ENCODE results near the gene SEMA3E. TPM values are rescaled to one million over a fixed set of nuclear protein-coding genes. Genes with fewer than 3 reads are reported as not detected.
A peak's percentile ranks its signal among the peaks of the same experiment; 100 is the strongest.
"Not testable (repeated sequence)": the region's sequence is repeated elsewhere in the genome, so short reads cannot be mapped to it uniquely, and the experiment has no call there.

The SEMA3E gene
- 3.1 TPM for total RNA-seq (ENCODE audit: insufficient read depth, low replicate concordance)

- DNase-seq (ENCODE audit: low spot score) = peak; percentile 33
Measured at GRCh38 chr7:83648464-83649241, at the start of gene SEMA3E. Gene SEMA3E (minus strand): TSS chr7:83649139.

- DNase-seq (ENCODE audit: low spot score) = no peak
Measured at GRCh38 chr7:83697804-83698530, 49.0 kb upstream of the SEMA3E start.

DNA sequence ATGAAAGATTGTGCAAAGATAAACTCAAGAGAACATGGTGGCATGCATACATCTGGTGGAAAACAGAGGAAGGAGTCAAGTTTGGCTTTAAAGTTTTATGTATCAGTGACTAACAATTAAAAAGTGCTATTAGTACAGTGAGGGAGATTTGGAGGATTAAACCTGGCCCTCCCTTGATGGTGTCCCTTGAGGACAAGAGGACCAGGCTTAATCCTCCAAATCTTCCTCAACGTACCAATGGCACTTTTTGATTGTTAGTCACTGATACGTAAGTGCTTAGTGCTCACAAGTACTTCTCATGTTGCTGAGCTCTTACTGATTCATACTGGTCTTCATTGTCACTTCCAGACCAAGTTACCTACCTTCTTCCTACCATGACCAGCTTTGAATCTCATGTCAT, 47.2 kb upstream of the SEMA3E start:
- no peak for DNase-seq (ENCODE audit: low spot score)

DNA sequence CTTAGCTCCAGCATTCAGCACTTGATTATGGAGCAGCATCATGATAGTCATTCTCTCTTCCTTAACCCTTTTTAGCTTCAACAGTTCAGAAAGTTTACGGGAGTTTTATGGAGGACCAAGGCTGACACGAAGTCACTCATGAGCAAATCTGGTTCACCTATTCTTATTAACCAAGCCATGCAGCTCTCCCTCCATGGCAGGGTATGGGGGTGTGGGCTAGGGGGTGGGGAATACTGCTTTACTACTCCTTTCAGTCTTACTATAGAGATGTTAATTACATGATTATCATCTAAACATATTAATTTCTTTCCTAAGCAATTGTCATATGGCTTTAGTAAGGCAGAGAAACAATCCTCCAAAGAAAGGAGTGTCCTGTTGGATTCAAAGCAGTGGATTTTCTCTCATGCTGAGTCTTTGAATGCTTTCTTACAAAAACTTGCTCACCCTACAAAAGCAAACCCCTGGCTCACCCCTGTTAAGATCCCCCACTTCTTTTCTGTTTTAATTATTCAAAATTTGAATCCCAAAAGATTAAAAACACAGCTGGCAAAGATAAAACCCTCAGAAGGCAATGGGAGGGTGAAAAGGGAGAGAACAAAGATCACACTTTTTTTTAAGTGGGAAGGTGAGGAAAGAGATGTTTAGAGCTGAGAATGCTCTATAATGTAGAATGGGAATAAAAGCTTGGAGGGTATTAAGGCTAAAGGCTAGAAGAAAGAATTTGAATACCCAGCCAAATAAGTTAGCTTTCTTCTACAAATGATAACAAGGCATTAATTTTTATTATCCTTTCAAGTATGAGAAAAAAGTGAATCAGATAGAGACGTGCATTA, 46.4 kb upstream of the SEMA3E start:
- DNase-seq (ENCODE audit: low spot score) = no peak

DNA sequence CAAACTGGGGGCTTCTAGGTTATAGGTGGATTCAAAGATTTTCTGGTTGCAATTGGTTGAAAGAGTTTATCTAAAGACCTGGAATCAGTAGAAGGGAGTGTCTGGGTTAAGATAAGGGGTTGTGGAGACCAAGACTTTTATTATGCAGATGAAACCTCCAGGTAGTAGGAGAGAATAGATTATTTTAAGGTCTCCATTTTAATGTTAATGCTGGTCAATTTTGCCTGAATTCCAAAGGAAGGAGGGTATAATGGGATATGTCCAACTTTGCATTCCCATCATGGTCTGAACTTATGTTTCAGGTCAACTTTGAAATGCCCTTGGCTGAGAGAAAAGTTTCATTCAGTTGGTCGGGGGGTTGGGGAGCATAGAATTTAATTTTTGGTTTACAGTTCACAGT, 44.3 kb upstream of the SEMA3E start:
- DNase-seq (ENCODE audit: low spot score) = no peak

DNA sequence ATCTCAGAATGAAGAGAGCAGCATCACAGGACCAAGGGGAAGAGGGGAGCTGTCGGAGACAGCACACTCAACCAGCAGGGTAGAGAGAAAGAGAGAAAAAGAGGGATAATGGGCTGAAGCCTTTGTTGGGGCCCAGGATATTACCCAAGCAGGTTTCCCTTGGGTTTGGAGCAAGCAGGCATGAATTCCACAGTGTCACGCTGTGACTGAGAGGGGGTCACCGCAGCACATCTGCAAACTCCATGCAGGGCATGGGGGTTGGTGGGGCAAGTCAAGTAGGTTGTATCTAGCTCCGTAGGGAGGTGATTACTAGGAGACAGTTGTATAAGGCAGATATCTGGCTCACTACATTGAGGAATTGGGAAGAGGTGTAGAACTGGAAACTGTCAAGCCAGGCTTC, 42.2 kb upstream of the SEMA3E start:
- DNase-seq (ENCODE audit: low spot score) = no peak

- no peak for DNase-seq (ENCODE audit: low spot score)
Measured at GRCh38 chr7:83689855-83690254, 40.9 kb upstream of the SEMA3E start.

GRCh38 chr7:83686416-83686815, 37.5 kb upstream of the SEMA3E start:
- DNase-seq (ENCODE audit: low spot score) = no peak

DNA sequence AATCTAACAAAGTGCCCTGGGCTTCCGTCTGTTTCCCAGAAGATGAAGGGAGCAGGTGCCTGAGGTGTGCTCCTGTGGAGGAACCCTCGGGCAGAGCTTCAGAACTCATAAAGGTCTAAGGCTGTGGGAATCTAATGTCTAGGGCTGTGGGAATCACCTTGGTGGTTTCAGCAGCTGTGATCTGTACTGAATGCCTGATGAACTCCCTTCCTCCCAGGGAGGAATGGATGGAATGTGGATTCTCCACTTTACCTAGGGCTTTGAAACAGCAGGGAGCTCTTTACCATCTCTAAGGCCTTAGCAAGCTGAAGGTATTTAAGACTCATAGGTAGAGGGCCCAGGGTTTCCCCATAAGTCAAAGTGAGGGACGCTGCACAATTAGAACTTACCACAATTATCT, 36.0 kb upstream of the SEMA3E start:
- DNase-seq (ENCODE audit: low spot score) = peak; percentile 58

DNA sequence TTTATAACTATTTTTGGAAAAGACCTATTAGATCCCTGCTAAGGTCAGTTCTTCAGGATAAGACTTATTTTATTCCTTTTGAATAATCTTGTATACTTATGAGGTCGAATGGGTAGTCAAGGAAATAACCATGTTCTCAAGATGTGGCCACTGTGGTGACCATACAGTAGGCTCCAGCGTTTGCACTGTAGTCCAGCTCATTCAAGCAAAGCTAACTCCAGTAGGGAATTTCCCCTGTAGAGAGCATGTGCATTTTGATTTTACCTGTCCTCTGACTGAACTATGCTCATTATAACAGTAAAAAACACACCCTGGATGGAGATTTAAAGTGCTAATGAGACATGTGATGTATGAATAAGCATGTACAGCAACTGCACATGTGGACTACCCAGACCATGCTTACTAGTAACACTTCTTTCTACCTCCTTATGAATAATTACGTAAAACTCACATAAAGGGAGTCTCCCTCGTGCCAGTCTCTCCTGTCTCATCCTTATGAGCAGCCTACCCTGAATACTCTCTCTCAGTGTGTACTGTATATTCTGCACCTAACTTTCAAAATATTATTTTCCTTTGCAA, 32.4 kb upstream of the SEMA3E start:
- DNase-seq (ENCODE audit: low spot score) = no peak

GRCh38 chr7:83677180-83677866, 28.4 kb upstream of the SEMA3E start:
- DNase-seq (ENCODE audit: low spot score) = peak; percentile 72

DNA sequence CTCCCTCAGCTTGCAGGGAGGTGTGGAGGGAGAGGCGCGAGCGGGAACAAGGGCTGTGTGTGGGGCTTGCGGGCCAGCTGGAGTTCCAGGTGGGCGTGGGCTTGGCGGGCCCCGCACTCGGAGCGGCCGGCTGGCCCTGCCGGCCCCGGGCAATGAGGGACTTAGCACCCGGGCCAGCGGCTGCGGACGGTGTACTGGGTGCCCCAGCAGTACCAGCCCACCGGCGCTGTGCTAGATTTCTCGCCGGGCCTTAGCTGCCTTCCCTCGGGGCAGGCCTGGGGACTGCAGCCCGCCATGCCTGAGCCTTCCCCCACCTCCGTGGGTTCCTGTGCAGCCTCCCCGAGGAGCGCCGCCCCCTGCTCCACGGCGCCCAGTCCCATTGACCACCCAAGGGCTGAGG, 24.4 kb upstream of the SEMA3E start:
- DNase-seq (ENCODE audit: low spot score) = not testable (repeated sequence)

DNA sequence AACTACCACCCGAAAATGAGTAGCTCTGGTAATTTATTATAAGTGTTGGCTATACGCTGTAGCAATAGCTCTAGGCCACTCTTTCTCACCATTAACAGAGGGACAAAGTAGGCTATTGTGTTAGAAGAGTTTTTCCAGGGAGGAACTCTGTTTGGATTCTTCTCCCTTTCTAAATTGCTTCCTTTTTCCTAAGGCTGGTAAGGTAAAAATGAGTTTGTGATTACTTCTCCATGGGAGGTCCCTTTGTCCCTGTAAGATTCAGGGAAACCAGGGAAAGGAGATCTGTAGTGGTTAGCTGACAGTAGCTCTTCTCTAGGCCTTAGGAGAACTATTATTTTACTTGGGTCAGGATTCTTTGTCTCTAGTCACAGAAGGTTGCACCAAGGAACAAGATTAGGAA, 23.2 kb upstream of the SEMA3E start:
- no peak for DNase-seq (ENCODE audit: low spot score)

DNA sequence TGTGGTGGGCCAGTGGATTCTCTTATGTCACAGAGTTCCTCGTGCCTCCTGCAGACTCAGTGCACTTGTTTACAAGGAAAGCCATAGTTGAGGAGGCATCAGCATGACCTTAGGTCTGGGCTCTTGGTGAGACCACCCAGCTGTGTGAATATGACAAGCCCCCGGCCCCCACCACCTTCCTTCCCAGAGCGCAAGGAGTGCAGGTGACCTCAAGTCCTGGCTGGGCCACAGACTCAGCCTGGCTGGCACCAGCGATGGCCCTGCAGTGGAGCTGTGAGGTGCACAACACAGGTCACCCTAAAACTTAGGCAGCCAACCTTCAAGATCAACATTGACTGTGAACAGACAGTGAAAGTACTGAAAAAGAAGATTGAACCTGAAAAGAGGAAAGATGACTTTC, 14.2 kb upstream of the SEMA3E start:
- DNase-seq (ENCODE audit: low spot score) = no peak

GRCh38 chr7:83658126-83658525, 9.2 kb upstream of the SEMA3E start:
- no peak for DNase-seq (ENCODE audit: low spot score)

DNA sequence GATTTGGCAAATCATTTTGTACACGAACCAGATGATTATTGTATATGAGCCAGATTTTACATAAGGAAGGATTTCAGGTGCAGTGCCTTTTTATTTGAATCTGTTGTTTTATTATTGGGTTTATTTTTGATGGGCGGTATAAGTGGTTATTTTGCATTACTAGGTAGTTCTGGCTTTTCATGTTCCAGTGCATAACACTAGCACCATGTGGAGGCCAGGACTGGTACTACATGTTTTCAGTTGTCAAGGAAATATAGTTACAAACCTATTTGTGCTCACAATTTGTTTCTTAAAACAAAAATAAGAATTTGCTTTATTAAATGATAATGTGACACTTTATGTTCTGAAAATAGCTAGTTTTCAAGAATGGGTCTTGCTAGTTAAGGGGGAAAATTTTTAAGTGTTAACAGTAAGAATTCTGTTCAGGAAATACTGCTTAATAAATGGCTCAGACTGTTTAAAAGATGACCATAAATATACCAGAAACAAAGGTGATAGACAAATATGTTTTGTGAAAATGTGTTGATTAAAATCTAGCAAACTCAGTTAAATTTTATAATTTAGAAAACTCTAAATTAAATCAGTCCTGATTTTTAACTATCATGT, 7.1 kb upstream of the SEMA3E start:
- peak; percentile 27 for DNase-seq (ENCODE audit: low spot score)

DNA sequence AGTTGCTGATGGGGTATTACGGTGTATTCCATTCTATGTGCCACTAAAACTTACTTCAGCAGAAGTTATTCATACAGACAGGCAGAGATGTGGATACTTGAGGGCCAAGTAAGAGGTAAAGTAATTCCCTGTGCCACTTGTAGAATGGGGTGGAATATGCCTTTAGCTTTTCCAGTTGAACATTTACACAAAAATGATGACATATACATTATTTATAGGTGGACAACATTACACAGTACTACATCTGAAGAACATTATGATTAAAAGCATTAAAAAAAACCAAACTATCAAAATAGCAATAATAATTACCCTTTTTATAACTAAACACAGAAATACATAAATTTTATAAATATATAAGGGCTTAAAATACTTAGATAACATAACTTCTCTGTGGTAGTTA, 3.5 kb upstream of the SEMA3E start:
- DNase-seq (ENCODE audit: low spot score) = no peak

GRCh38 chr7:83649701-83650100, 762 bp upstream of the SEMA3E start:
- no peak for DNase-seq (ENCODE audit: low spot score)

DNA sequence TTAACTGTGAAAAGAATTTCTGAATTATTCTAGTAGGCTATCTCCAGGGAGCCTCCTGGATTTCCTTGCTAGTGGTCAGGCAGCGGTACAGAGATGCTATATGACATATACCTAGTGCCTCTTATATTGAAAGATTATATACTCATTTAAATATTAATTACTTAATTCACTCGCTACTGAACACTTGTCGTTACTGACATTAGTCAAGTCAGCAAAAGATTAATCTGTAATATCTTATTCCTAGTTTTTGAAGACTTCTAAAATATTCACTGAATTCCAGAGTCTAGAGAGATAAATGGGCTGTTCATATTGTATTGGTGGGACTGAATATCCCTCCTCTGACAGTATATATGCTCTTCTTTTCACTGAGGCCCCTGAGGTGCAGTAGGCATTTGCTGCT, 2.9 kb downstream of the SEMA3E start:
- DNase-seq (ENCODE audit: low spot score) = no peak

DNA sequence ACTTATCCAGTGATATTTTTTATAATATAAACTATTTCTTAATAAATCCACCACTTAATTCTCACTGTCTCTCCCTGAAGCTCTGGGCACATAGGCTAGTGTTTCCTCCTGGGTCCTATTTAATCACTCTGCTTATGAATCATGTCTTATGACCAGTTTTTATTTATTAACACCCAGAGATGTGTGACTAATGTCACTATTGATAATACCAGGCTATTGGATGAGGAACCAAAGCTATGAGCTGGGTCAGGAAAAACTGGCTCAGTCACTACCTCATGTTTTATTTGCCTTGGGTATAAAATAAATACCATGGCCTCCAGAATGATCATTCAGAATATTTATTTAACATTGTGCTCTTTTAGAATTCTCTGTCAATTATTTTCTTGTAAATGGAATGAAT, 5.2 kb downstream of the SEMA3E start:
- no peak for DNase-seq (ENCODE audit: low spot score)

GRCh38 chr7:83643012-83643411, 5.9 kb downstream of the SEMA3E start:
- DNase-seq (ENCODE audit: low spot score) = no peak
